ENCODE results near the gene PLAGL2. TPM values are rescaled to one million over a fixed set of nuclear protein-coding genes. Genes with fewer than 3 reads are reported as not detected.

The PLAGL2 gene
- total and polyA plus RNA-seq, 2 experiments from 2014 or later, result 13.2 to 28.2 TPM

GRCh38 chr20:32230707-32231106 is 23.2 kb upstream of the PLAGL2 start (continued):
- TF ChIP-seq CTCF (conservative IDR thresholded peaks at IDR 0.05; ENCODE audit: low read depth in 2 of 2), result no peak
- TF ChIP-seq, protein P1, sequence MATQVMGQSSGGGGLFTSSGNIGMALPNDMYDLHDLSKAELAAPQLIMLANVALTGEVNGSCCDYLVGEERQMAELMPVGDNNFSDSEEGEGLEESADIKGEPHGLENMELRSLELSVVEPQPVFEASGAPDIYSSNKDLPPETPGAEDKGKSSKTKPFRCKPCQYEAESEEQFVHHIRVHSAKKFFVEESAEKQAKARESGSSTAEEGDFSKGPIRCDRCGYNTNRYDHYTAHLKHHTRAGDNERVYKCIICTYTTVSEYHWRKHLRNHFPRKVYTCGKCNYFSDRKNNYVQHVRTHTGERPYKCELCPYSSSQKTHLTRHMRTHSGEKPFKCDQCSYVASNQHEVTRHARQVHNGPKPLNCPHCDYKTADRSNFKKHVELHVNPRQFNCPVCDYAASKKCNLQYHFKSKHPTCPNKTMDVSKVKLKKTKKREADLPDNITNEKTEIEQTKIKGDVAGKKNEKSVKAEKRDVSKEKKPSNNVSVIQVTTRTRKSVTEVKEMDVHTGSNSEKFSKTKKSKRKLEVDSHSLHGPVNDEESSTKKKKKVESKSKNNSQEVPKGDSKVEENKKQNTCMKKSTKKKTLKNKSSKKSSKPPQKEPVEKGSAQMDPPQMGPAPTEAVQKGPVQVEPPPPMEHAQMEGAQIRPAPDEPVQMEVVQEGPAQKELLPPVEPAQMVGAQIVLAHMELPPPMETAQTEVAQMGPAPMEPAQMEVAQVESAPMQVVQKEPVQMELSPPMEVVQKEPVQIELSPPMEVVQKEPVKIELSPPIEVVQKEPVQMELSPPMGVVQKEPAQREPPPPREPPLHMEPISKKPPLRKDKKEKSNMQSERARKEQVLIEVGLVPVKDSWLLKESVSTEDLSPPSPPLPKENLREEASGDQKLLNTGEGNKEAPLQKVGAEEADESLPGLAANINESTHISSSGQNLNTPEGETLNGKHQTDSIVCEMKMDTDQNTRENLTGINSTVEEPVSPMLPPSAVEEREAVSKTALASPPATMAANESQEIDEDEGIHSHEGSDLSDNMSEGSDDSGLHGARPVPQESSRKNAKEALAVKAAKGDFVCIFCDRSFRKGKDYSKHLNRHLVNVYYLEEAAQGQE (IDR thresholded peaks at IDR 0.05; ENCODE audit: unreplicated experiment), result no peak
- TF ChIP-seq EZH2phosphoT487 (IDR thresholded peaks at IDR 0.05; ENCODE audit: unreplicated experiment), result no peak
- TF ChIP-seq EZH2 (IDR thresholded peaks at IDR 0.05; ENCODE audit: low read depth, unreplicated experiment), result no peak
- TF ChIP-seq NANOG (IDR thresholded peaks at IDR 0.05; ENCODE audit: borderline replicate concordance), result no peak
- no peak for TF ChIP-seq ZNF331 (CRISPR knock-in tag; IDR thresholded peaks at IDR 0.05; ENCODE audit: low read depth)
- TF ChIP-seq JUNB (IDR thresholded peaks at IDR 0.05; ENCODE audit: unreplicated experiment), result no peak

DNA sequence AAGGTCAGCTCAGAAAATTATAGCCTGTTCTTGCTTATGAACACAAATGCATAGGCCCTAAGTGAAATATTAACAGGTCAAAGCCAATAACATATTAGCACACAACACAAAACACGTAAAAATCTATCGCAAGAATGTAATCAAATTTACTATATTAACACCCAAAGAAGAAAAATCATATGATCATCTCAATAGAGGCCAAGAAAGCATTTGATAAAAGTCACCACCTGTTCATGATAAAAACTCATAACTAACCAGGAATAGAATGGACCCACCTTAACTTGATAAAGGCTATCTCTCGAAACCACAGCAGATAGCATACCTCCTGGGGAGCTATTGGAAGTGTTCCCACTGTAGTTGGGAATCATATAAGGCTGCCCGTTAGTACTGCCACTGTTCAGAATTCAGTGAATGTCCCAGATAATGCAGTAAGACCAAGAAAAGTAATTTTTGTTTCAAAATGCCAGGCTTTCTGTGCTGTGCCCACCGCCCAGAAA is 21.8 kb upstream of the PLAGL2 start:
- no peak for TF ChIP-seq CTCF (conservative IDR thresholded peaks at IDR 0.05; ENCODE audit: low read depth in 2 of 2)
- no peak for TF ChIP-seq CREB1 (CRISPR knock-in tag; IDR thresholded peaks at IDR 0.05; ENCODE audit: low read depth)
- H3K4me1 ChIP-seq (ENCODE audit: insufficient read depth), result no peaks in the 10 kb centered on the region
- peaks cover 19% of the 10 kb centered on the region for H4K20me1 ChIP-seq (replicated peaks; ENCODE audit: insufficient read depth)
- H3K27me3 Mint-ChIP-seq (ENCODE audit: insufficient read depth, low read depth, poor library complexity), result no peaks in the 10 kb centered on the region
- H3F3A ChIP-seq (replicated peaks; ENCODE audit: low read depth), result 0 out of 2 replicates have a peak, but pooled peaks cover 4% of the 10 kb centered on the region
- no peak for ATAC-seq
- H3K4me3 Mint-ChIP-seq, result no peak overlapping the region
- H3K36me3 Mint-ChIP-seq (ENCODE audit: low read depth), result peaks cover 44% of the 10 kb centered on the region
- H3K27ac Mint-ChIP-seq, result no peak overlapping the region
- H2AFZ ChIP-seq, result no peak overlapping the region
- no peak overlapping the region for H3K4me3 ChIP-seq
- no peaks in the 10 kb centered on the region for H3K79me2 ChIP-seq (replicated peaks; ENCODE audit: insufficient read depth)
- no peak for DNase-seq (ENCODE audit: low spot score)
- H3K9me3 Mint-ChIP-seq, result no peaks in the 10 kb centered on the region
- H3K4me1 Mint-ChIP-seq, result no peaks in the 10 kb centered on the region
- no peaks in the 10 kb centered on the region for H3K27me3 ChIP-seq (ENCODE audit: insufficient read depth)
- H3K36me3 ChIP-seq (ENCODE audit: insufficient read depth), result peaks cover 43% of the 10 kb centered on the region
- no peak overlapping the region for H3K27ac ChIP-seq (ENCODE audit: low read depth)
- no peak overlapping the region for H3K4me2 ChIP-seq
- no peaks in the 10 kb centered on the region for H3K9me2 ChIP-seq (ENCODE audit: insufficient read depth)

All from GM23338 (cell line).